H1 (cell line): ENCODE results near the gene TCEA2. TPM values are rescaled to one million over a fixed set of nuclear protein-coding genes. Genes with fewer than 3 reads are reported as not detected.

Experiments used
- CTCF ChIA-PET: fragments of 300-600 bp; sonication (Branson Sonifier 250); formaldehyde crosslinking; loops from one replicate; lab custom pipeline; 2021; ENCODE audit not compliant: partially characterized antibody; lab: Charles Lee
- POLR2A ChIA-PET: fragments of 300-600 bp; sonication (Branson Sonifier 250); formaldehyde crosslinking; loops from one replicate; lab custom pipeline; 2021; ENCODE audit warnings: inconsistent platforms; ENCODE audit not compliant: partially characterized antibody; lab: Charles Lee
- DNase-seq, 2 experiments: peaks; one replicate each; pipeline versions ENCODE4 v3.0.0 to v3.0.0-alpha.2; 2010 to 2022; ENCODE audit warnings: low spot score in 2 of 2, low read depth in 1 of 2, mixed read lengths in 1 of 2
- FAIRE-seq: peaks from 2 replicates; lab custom pipeline; 2011; peaks lifted over from hg19 to GRCh38; lab: Jason Lieb, UNC
- H2AFZ ChIP-seq: 2 replicates; pipeline ENCODE4 v1.8.1; 2012; ENCODE audit warnings: low read length, inconsistent platforms
- H2AK5ac ChIP-seq: 2 replicates; pipeline ENCODE4 v1.6.1; 2013; ENCODE audit warnings: low read depth, low read length
- H2BK120ac ChIP-seq: replicated peaks from 2 replicates; pipeline ENCODE3; 2013; ENCODE audit warnings: low read depth, low read length, inconsistent platforms
- H2BK12ac ChIP-seq: 2 replicates; pipeline ENCODE4 v1.6.1; 2013; ENCODE audit warnings: low read depth, low read length
- H2BK15ac ChIP-seq: 2 replicates; pipeline ENCODE4 v1.6.1; 2013; ENCODE audit warnings: low read length
- H2BK20ac ChIP-seq: 2 replicates; pipeline ENCODE4 v1.6.1; 2013; ENCODE audit warnings: low read length
- H2BK5ac ChIP-seq: 2 replicates; pipeline ENCODE4 v1.6.1; 2013; ENCODE audit warnings: low read depth, low read length
- H3K14ac ChIP-seq: 2 replicates; pipeline ENCODE4 v1.6.1; 2013; ENCODE audit warnings: inconsistent platforms; ENCODE audit not compliant: insufficient read length
- H3K18ac ChIP-seq: 2 replicates; pipeline ENCODE4 v1.6.1; 2013; ENCODE audit warnings: low read length; ENCODE audit errors: extremely low read depth
- H3K23ac ChIP-seq: 2 replicates; pipeline ENCODE4 v1.6.1; 2013; ENCODE audit warnings: inconsistent platforms; ENCODE audit not compliant: insufficient read length
- H3K23me2 ChIP-seq: 2 replicates; pipeline ENCODE4 v1.6.1; 2013; ENCODE audit warnings: low read depth, low read length
- H3K27ac ChIP-seq: 2 replicates; pipeline ENCODE4 v1.6.1; 2011; ENCODE audit warnings: low read depth, low read length, inconsistent platforms
- H3K27me3 ChIP-seq, 4 experiments: replicated peaks in 1 of 4; 1 replicate in 1 of 4; 2 replicates in 3 of 4; pipeline versions ENCODE4 v1.6.1 to v1.8.1; 2011 to 2013; ENCODE audit warnings: low read length in 3 of 4, mild to moderate bottlenecking in 3 of 4, inconsistent platforms in 2 of 4, mixed read lengths in 2 of 4, moderate library complexity in 1 of 4; ENCODE audit not compliant: control insufficient read depth in 3 of 4, insufficient read depth in 3 of 4; ENCODE audit errors: extremely low read depth in 1 of 4
- H3K36me3 ChIP-seq, 4 experiments: 2 replicates each; pipeline versions ENCODE4 v1.6.1 to v1.8.1; 2011 to 2013; ENCODE audit warnings: mild to moderate bottlenecking in 4 of 4, low read length in 3 of 4, moderate library complexity in 2 of 4, control low read depth in 1 of 4, inconsistent platforms in 1 of 4; ENCODE audit not compliant: insufficient read depth in 4 of 4, control insufficient read depth in 2 of 4
- H3K4ac ChIP-seq: replicated peaks from 2 replicates; pipeline ENCODE3; 2013; ENCODE audit warnings: low read length, low read depth, mixed read lengths, inconsistent platforms; ENCODE audit not compliant: insufficient read length
- H3K4me1 ChIP-seq, 4 experiments: replicated peaks in 1 of 4; 1 replicate in 1 of 4; 2 replicates in 3 of 4; pipeline versions ENCODE4 v1.6.1 to v1.8.1; 2011 to 2013; ENCODE audit warnings: low read length in 3 of 4, inconsistent platforms in 2 of 4, mixed read lengths in 1 of 4; ENCODE audit not compliant: insufficient read depth in 4 of 4, control insufficient read depth in 3 of 4
- H3K4me2 ChIP-seq, 2 experiments: 2 replicates each; pipeline versions ENCODE4 v1.6.1 to v1.8.1; 2011 to 2013; ENCODE audit warnings: low read depth in 2 of 2, low read length in 2 of 2, control low read depth in 1 of 2, inconsistent platforms in 1 of 2, mild to moderate bottlenecking in 1 of 2; ENCODE audit not compliant: insufficient read depth in 1 of 2
- H3K4me3 ChIP-seq, 4 experiments: fragments of 200-600, 300-600 bp in 1 of 4; sonication (generic), shearing (Covaris generic), sonication (Bioruptor Twin) in 1 of 4; 2 replicates each; pipeline versions ENCODE4 v1.5.1 to v1.8.1; 2011 to 2016; ENCODE audit warnings: low read length in 4 of 4, low read depth in 3 of 4, control low read depth in 2 of 4, inconsistent platforms in 2 of 4, mild to moderate bottlenecking in 2 of 4, mixed read lengths in 1 of 4, moderate library complexity in 1 of 4; ENCODE audit not compliant: insufficient read depth in 2 of 4; ENCODE audit errors: extremely low read depth in 1 of 4
- H3K56ac ChIP-seq: replicated peaks from 2 replicates; pipeline ENCODE3; 2013; ENCODE audit warnings: low read depth, mild to moderate bottlenecking, mixed read lengths, low read length, inconsistent platforms; ENCODE audit not compliant: insufficient read length
- H3K79me1 ChIP-seq: 2 replicates; pipeline ENCODE4 v1.6.1; 2013; ENCODE audit warnings: low read depth, low read length, control low read depth
- H3K79me2 ChIP-seq, 2 experiments: 2 replicates each; pipeline versions ENCODE4 v1.6.1 to v1.8.1; 2012 to 2013; ENCODE audit warnings: low read length in 2 of 2, mild to moderate bottlenecking in 2 of 2, inconsistent platforms in 1 of 2; ENCODE audit not compliant: insufficient read depth in 2 of 2, control insufficient read depth in 1 of 2
- H3K9ac ChIP-seq, 4 experiments: replicated peaks in 1 of 4; 1 replicate in 1 of 4; 2 replicates in 3 of 4; pipeline versions ENCODE4 v1.6.1 to v1.8.1; 2011 to 2013; ENCODE audit warnings: low read depth in 3 of 4, low read length in 3 of 4, control low read depth in 2 of 4, mild to moderate bottlenecking in 2 of 4, moderate library complexity in 2 of 4, inconsistent platforms in 1 of 4; ENCODE audit errors: extremely low read depth in 1 of 4
- H3K9me3 ChIP-seq, 2 experiments: 2 replicates each; pipeline versions ENCODE4 v1.6.1 to v1.8.1; 2012 to 2013; ENCODE audit warnings: mild to moderate bottlenecking in 2 of 2, moderate library complexity in 2 of 2, control low read depth in 1 of 2, inconsistent platforms in 1 of 2, low read depth in 1 of 2, low read length in 1 of 2, mixed read lengths in 1 of 2; ENCODE audit not compliant: insufficient read depth in 2 of 2
- H4K20me1 ChIP-seq, 2 experiments: replicated peaks in 1 of 2; 2 replicates each; pipeline versions ENCODE3 to v1.8.1; 2011 to 2013; ENCODE audit warnings: inconsistent platforms in 2 of 2, low read length in 2 of 2, mild to moderate bottlenecking in 1 of 2; ENCODE audit not compliant: insufficient read depth in 2 of 2, control insufficient read depth in 1 of 2
- H4K5ac ChIP-seq: 2 replicates; pipeline ENCODE4 v1.6.1; 2013; ENCODE audit warnings: low read length, low read depth, mixed read lengths, inconsistent platforms; ENCODE audit not compliant: insufficient read length
- H4K8ac ChIP-seq: 2 replicates; pipeline ENCODE4 v1.8.0; 2013; ENCODE audit warnings: mild to moderate bottlenecking, moderate library complexity, low read length, inconsistent platforms; ENCODE audit not compliant: insufficient read depth; ENCODE audit errors: extremely low read depth
- H4K91ac ChIP-seq: replicated peaks from 2 replicates; pipeline ENCODE3; 2013; ENCODE audit warnings: low read length, mixed read lengths, inconsistent platforms; ENCODE audit not compliant: insufficient read length
- ATF2 ChIP-seq: IDR thresholded peaks from 2 replicates; pipeline ENCODE4 v1.6.1; 2012; ENCODE audit warnings: low read length, inconsistent platforms
- BCL11A ChIP-seq, 2 experiments: IDR thresholded peaks; one replicate each; pipeline ENCODE4 v1.6.1; 2011; ENCODE audit warnings: low read depth in 2 of 2, low read length in 2 of 2, mild to moderate bottlenecking in 2 of 2
- BRCA1 ChIP-seq: IDR thresholded peaks from 2 replicates; pipeline ENCODE4 v1.6.1; 2012; ENCODE audit warnings: low read depth, low read length, improper control_type of control experiment
- CHD2 ChIP-seq: IDR thresholded peaks from 2 replicates; pipeline ENCODE4 v1.6.1; 2012; ENCODE audit warnings: low read length, improper control_type of control experiment
- EZH2 ChIP-seq: fragments of 200-600 bp; sonication (generic); IDR thresholded peaks from 2 replicates; pipeline ENCODE4 v1.7.1; 2012; ENCODE audit warnings: low read depth, mild to moderate bottlenecking, moderate library complexity, low read length, inconsistent platforms; ENCODE audit not compliant: severe bottlenecking
- NANOG ChIP-seq: IDR thresholded peaks from 2 replicates; pipeline ENCODE4 v1.6.1; 2011; ENCODE audit warnings: low read length, low read depth, mild to moderate bottlenecking, inconsistent platforms; ENCODE audit not compliant: insufficient read depth, poor library complexity, severe bottlenecking
- PHF8 ChIP-seq: fragments of 200-600 bp; sonication (generic); conservative IDR thresholded peaks from 2 replicates; pipeline ENCODE4 v1.7.1; 2012; ENCODE audit warnings: low read depth, mild to moderate bottlenecking, inconsistent platforms, low read length, moderate library complexity
- SRF ChIP-seq: IDR thresholded peaks from 2 replicates; pipeline ENCODE4 v1.6.1; 2011; ENCODE audit warnings: mild to moderate bottlenecking, low read depth, low read length, moderate library complexity
- TBP ChIP-seq: IDR thresholded peaks from 2 replicates; pipeline ENCODE4 v1.6.1; 2011; ENCODE audit warnings: low read depth, low read length, improper control_type of control experiment
- WGBS, 2 experiments: shearing (Covaris generic) in 1 of 2; methylation state at CpG; one replicate each; pipeline versions ENCODE4 v1.1.6 to v1.1.7; 2013 to 2015; ENCODE audit warnings: low lambda C conversion rate in 2 of 2, mixed read lengths in 2 of 2, inconsistent platforms in 1 of 2, low coverage in 1 of 2, missing lambda C conversion rate in 1 of 2; ENCODE audit not compliant: insufficient replicate concordance in 2 of 2, insufficient coverage in 1 of 2, insufficient read length in 1 of 2; ENCODE audit errors: extremely low coverage in 1 of 2, missing lambda C conversion rate in 1 of 2; 5-methylcytosine and 5-hydroxymethylcytosine counted together
- polyA plus RNA-seq, 7 experiments: library from polyadenylated mRNA; depleted of rRNA in 3 of 7; stranded (reverse) in 5 of 7; unstranded in 2 of 7; fragments of >200 nt in 5 of 7; fragments of 200-250 nt in 2 of 7; gene quantifications; 1 replicate in 5 of 7; 2 replicates in 1 of 7; 4 replicates in 1 of 7; pipeline versions ENCODE4 v1.2.1 to v1.2.3, GENCODE V29; 2011 to 2013; ENCODE audit warnings: missing spikeins in 2 of 7, mixed read lengths in 2 of 7
- total RNA-seq: library from RNA; stranded (reverse); fragmentation: NEBNext Ultra II Directional; extraction: Animal tissue kit (Norgen Biotek cat#: 25700); gene quantifications from 2 replicates; pipeline ENCODE4 v1.2.1, GENCODE V29; 2021

TCEA2 gene
- total and polyA plus RNA-seq, 2 of the 8 experiments (the other 6 are each of a cell fraction or from before 2014, with no cell fraction given) = 41.4 to 42.3 TPM

GRCh38 chr20:64072498-64073063 is 9.6 kb downstream of the TCEA2 start:
- no peak overlapping the region for H4K5ac ChIP-seq
- H2AFZ ChIP-seq = no peak overlapping the region
- H3K4ac ChIP-seq = no peak overlapping the region
- peaks cover 0 to 8% (median 3%) of the 10 kb centered on the region in 4 experiments; a peak in 3 of 8 replicates for H3K36me3 ChIP-seq
- no peak overlapping the region for H3K9ac ChIP-seq
- peaks cover 0 to 10% (median under 1%) of the 10 kb centered on the region in 4 experiments; a peak in 2 of 7 replicates for H3K4me1 ChIP-seq
- no peak overlapping the region for H2BK15ac ChIP-seq
- no peak overlapping the region for H2BK5ac ChIP-seq
- H2BK20ac ChIP-seq = no peak overlapping the region
- no peak overlapping the region for H2AK5ac ChIP-seq
- H3K56ac ChIP-seq = no peak overlapping the region
- no peak overlapping the region for H3K14ac ChIP-seq
- no peaks in the 10 kb centered on the region for H3K79me2 ChIP-seq
- H4K91ac ChIP-seq = no peak overlapping the region
- H3K23me2 ChIP-seq = no peaks in the 10 kb centered on the region
- no peak overlapping the region for H3K18ac ChIP-seq
- no peaks in the 10 kb centered on the region for H3K27me3 ChIP-seq
- 0 out of 2 replicates have a peak, but pooled peaks cover 3% of the 10 kb centered on the region for H3K79me1 ChIP-seq
- peaks cover 0 to 8% of the 10 kb centered on the region in 2 experiments for H4K20me1 ChIP-seq
- no peak overlapping the region; the same call in 1 of the 2 replicates for H3K27ac ChIP-seq
- H4K8ac ChIP-seq = no peak overlapping the region
- CTCF ChIA-PET = interaction anchor here (0.8 to 1.6 kb wide), 6 partner anchors 10 to 48 kb away, joined by 3 to 6 read pairs (median 4); no protein-coding TSS in a partner anchor
- 86% methylated on average over 14 of the region's 14 CpGs; no CpG with 5 or more reads in 1 of the 2 experiments for WGBS, 2 experiments
- POLR2A ChIA-PET = interaction anchor here (0.7 to 2.0 kb wide), 4 partner anchors 10 to 33 kb away, joined by 3 to 5 read pairs (median 4); partner anchors contain the start of gene TCEA2
- no peak overlapping the region for H3K4me3 ChIP-seq
- H3K23ac ChIP-seq = no peak overlapping the region
- FAIRE-seq (no peak), DNase-seq (no peak)
- H2BK12ac ChIP-seq = no peak overlapping the region
- no peak overlapping the region for H2BK120ac ChIP-seq
- H3K4me2 ChIP-seq = no peak overlapping the region
- no peak for TF ChIP-seq BRCA1
- no peak for TF ChIP-seq EZH2
- no peak for TF ChIP-seq ATF2
- TF ChIP-seq PHF8 = no peak
- no peak for TF ChIP-seq CHD2
- no peak for TF ChIP-seq TBP
- TF ChIP-seq BCL11A (IDR thresholded peaks at IDR 0.05; ENCODE audit: low read depth in 2 of 2, low read length in 2 of 2) = no peak
- TF ChIP-seq SRF = no peak
- TF ChIP-seq NANOG = no peak
- no peaks in the 10 kb centered on the region for H3K9me3 ChIP-seq
